Hepatocyte (in vitro differentiated cells): ENCODE data around the gene KCNMA1.

Source experiments
- EZH2 ChIP-seq: fragments of 200-600 bp; sonication (generic); IDR thresholded peaks from 2 replicates; pipeline ENCODE4 v1.6.1; 2016; ENCODE audit warnings: antibody characterized with exemption, mild to moderate bottlenecking, borderline replicate concordance
- TF ChIP-seq, protein P1 (sequence below): fragments of 200-600 bp; sonication (generic); IDR thresholded peaks from 2 replicates; pipeline ENCODE4 v1.5.1; 2016; ENCODE audit warnings: antibody characterized with exemption, mild to moderate bottlenecking; ENCODE audit not compliant: poor library complexity

DNA sequence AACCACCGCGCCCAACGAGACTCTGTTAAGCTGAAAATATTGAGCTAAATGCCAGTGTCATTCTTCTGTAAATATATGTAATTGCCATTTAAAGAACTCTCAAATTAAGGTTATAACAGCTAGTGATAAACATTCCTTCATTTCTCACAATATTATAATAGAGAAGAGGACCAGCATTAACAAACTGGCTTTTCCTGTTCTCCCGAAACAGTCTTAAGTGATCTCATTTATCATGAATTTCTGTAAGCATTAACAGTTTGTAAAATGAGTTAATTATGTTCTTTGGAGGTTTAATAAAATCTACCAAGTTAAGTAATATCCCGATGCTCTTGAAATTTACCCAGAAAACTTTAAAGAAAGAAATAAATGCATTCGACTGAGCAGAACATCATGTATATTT is 352.8 kb downstream of the KCNMA1 start:
- TF ChIP-seq, protein P1, sequence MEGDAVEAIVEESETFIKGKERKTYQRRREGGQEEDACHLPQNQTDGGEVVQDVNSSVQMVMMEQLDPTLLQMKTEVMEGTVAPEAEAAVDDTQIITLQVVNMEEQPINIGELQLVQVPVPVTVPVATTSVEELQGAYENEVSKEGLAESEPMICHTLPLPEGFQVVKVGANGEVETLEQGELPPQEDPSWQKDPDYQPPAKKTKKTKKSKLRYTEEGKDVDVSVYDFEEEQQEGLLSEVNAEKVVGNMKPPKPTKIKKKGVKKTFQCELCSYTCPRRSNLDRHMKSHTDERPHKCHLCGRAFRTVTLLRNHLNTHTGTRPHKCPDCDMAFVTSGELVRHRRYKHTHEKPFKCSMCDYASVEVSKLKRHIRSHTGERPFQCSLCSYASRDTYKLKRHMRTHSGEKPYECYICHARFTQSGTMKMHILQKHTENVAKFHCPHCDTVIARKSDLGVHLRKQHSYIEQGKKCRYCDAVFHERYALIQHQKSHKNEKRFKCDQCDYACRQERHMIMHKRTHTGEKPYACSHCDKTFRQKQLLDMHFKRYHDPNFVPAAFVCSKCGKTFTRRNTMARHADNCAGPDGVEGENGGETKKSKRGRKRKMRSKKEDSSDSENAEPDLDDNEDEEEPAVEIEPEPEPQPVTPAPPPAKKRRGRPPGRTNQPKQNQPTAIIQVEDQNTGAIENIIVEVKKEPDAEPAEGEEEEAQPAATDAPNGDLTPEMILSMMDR = no peak
- TF ChIP-seq EZH2 = no peak
